DMS 273 treated with DMSO at 0.1 percent for 48 hours (cell line): ENCODE results near the gene AXIN2.
"Not testable (repeated sequence)": the region's sequence is repeated elsewhere in the genome, so short reads cannot be mapped to it uniquely, and the experiment has no call there.

Experiments used
- DNase-seq: peaks from one replicate; lab custom pipeline; 2025; lab: John Stamatoyannopoulos, UW

The AXIN2 gene

DNA sequence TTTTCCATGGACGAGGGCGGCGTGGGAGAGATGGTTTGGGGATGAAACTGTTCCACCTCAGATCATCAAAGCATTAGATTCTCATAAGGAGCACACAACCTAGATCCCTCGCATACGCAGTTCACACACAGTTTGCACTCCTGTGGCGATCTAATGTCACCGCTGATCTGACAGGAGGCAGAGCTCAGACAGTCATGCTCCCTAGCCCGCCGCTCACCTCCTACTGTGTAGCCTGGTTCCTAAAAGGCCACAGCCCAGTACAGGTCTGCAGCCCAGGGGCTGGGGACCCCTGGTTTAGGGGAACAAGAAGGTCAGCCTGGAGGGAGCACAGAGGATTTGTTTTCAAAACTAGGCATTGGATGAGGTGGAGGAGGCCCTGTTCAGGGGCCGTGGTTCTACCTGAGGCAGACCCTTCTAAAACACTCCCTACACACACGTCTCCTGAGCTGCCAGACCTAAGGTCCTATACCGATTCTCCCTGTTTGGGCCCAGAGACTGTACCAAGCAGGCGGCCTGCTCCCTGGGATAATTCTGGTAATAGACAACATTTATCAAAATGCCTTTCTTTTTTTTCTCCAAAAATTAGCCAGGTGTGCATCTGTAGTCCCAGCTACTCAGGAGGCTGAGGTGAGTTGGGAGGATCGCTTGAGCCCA lies 38.6 kb downstream of the AXIN2 start:
- DNase-seq: no peak

DNA sequence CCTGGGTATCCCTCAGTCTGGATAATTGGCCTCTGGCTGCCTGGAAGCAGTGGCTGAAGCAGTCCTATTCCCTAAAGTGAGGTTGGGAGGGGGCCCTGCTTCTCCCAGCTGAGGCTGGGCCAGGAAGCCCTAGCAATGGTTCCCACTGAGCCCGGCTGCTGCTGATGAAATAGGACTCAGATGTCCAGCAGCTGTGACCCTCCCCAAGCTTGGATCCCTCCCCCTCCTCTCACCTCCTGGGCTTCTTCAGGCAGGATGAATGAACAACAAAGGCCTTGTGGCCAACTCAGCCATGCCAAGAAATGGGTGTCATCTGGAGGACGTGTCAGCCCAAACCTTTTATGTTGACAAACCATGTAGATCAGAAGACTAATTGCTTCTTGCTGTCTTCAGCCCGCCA lies 42.0 kb downstream of the AXIN2 start:
- DNase-seq: no peak

DNA sequence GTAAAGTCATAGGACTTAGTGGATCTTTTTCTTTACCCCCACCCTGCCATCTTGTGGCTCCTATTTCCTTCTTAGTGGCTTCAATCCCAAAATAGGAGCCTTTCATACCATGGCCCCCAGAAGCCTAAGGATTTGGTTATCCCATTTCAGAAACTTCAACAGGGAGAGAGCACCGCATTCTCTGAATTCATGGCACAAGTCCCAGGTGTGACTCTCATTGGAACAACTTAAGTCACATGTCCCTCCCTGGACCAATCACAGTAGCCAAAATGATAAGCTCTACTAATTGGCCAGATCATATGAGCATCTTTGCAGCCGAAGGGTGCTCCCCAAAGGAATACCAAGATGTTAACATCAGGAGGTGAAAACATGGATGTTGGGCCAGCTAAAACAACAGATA lies 43.2 kb downstream of the AXIN2 start:
- DNase-seq: no peak

- no peak for DNase-seq
Observed at GRCh38 chr17:65515959-65516948, 45.2 kb downstream of the AXIN2 start.

GRCh38 chr17:65515512-65515911 lies 45.9 kb downstream of the AXIN2 start:
- DNase-seq: no peak

GRCh38 chr17:65514541-65514940 lies 46.9 kb downstream of the AXIN2 start:
- no peak for DNase-seq

GRCh38 chr17:65514082-65514481 lies 47.4 kb downstream of the AXIN2 start:
- no peak for DNase-seq

DNA sequence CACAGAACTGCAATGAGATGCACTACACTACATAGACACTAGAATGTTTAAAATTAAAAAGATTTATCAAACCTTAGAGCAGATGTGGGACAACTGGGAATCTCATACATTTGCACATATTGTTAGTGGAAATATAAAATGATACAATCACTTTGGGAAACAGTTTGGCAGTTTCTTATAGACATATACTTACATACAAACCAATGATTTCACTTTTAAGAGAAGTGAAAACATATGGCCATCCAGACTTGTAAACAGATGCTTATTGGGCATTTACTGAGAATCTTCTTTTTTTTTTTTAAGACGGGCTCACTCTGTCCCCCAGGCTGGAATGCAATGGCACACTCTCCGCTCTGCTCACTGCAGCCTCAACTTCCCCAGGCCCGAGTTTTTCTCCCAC lies 50.1 kb downstream of the AXIN2 start:
- no peak for DNase-seq

- DNase-seq: no peak
Observed at GRCh38 chr17:65509032-65509431, 52.4 kb downstream of the AXIN2 start.

- DNase-seq: not testable (repeated sequence)
Observed at GRCh38 chr17:65504673-65505072, 56.8 kb downstream of the AXIN2 start.

DNA sequence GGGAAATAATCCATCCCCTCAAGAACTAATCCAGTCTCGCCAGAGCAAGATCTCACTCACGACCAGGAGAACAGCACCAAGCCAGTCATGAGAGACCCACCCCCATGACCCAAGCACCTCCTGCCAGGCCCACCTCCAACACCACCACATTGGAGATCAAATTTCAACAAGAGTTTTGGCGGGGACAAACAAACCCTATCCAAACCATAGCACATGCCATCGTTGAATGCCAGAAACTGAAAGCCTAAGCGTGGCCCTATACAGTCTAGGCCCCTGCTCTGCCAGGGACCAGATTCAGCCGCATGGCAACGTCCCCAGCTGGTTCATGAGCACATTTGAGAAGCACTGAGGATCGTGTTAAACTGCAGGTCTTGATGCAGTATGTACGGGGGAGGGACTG lies 57.3 kb downstream of the AXIN2 start:
- DNase-seq: no peak

DNA sequence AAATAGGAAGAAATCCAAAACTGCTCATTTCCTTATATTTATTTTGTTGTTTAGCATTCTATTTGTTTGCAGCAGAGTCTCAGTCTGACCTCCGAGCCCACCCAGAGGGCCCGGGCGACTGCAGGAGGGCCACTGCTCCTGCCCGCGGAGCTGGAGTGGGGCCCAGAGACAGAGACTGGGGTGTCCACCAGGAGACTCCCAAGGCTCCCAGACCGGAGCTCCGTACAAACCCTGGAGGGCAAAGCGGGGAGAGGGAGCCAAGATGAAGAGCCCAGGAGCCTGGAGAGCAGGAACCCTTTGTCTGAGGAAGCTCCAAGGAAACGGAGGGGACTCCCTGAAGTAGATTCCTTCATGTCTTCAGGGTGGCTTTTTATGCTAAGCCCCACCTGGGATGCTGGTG lies 57.9 kb downstream of the AXIN2 start:
- DNase-seq: no peak

GRCh38 chr17:65498816-65499215 lies 62.6 kb downstream of the AXIN2 start:
- no peak for DNase-seq

DNA sequence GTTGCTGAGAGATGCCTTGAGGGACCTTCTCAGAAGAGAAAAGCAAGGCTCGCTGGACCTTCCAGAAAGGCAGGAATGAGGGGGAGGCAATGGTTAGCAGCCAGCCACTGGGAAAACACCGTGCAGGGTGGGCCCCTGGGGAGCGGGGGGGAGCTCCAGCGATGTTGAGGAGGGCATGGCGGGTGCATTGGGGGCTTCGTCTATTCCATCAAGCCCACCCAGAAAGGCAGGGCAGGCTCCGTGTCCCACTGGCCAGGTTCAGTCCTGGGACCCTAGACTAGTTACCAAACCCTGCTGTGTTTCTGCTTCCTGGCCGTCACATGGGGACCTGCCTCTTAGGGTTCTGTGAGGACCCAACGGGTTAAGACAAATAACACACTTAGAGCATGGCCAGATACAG lies 64.6 kb downstream of the AXIN2 start:
- DNase-seq: no peak

DNA sequence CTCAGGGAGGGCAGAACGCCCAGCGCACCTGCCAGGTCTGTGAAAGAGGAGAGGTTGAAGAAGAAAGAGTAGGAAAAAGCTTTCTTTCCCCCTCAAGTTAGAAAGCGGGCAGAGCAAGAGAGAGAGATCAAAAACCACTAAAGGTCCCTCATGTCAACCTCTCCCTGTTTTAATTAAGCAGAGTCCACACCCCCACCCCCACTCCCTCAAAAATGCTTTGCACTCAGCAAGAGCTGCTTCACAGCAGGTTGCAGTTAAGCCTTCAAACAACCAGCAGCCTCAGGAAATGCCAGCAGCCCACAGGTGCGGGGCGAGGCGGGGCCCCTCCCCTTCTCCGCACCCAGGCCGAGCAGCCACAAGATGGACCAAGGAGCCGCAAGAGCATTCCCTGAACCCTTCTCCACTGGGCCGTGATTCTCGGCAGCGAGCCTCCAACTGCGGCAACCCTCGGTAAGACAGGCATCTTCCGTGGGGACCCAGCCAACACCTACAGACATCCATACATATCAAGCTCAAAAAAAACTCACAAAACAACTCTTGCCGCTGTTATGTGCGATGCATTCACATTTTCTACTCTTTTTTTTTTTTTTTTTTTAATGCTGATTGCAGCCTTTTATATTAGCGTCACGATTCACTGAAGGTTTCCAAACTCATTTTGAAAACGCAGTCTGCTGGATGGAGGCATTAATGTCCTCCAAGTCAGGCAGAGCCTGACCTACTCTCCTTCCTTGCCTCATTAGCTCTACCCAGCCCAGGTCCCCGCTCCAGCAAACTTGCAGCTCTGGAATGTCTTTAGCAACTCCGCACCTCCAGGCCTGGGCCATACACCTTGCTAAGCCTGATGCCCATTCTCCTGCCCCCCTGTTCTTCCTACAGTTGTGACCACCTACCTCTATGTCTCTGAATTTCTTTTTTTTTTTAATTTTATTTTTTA lies 66.1 kb downstream of the AXIN2 start:
- DNase-seq: no peak

- DNase-seq: no peak
Observed at GRCh38 chr17:65489413-65490155, 71.9 kb downstream of the AXIN2 start.

DNA sequence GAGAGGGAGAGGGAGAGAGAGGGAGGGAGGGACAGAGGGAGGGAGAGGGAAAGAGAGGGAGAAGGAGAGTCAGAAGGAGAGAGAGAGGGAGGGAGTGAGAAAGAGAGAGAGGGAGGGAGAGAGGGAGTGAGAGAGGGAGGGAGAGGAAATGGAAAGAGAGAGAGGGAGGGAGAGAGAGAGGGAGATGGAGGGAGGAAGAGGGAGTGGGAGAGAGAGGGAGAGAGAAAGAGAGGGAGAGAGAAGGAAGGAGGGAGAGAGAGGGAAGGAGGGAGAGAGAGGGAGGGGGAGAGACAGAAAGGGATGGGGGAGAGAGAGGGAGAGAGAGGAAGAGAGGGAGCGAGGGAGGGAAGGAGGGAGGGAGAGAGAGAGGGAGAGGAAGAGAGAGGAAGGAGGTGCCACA lies 72.8 kb downstream of the AXIN2 start:
- no peak for DNase-seq

DNA sequence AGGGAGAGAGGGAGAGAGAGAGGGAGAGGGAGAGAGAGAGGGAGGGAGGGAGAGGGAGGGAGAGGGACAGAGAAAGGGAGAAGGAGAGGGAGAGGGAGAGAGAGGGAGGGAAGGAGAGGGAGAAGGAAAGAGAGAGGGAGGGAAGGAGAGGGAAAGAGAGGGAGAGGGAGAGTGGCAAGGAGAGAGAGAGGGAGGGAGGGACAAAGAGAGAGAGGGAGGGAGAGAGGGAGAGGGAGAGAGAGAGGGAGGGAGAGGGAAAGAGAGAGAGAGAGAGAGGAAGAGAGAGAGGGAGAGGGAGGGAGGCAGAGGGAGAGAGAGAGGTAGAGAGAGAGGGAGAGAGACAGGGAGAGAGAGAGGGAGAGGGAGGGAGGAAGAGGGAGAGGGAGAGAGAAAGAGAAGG lies 73.5 kb downstream of the AXIN2 start:
- no peak for DNase-seq

GRCh38 chr17:65487161-65487560 lies 74.3 kb downstream of the AXIN2 start:
- DNase-seq: no peak

GRCh38 chr17:65485388-65486299 lies 75.8 kb downstream of the AXIN2 start:
- no peak for DNase-seq
